Ascending aorta (tissue), 2 donors: Measurements from ENCODE around the gene IFIT1B. TPM values are rescaled to one million over a fixed set of nuclear protein-coding genes. Genes with fewer than 3 reads are reported as not detected.
A peak's percentile ranks its signal among the peaks of the same experiment; 100 is the strongest.

Experiments
- DNase-seq, 2 donors: peaks; one replicate each; pipeline ENCODE4 v3.0.0-alpha.2; 2019; ENCODE audit warnings: low spot score in 2 of 2
- H3K27ac ChIP-seq, 2 donors: fragments of 200-600 bp; sonication (generic); one replicate each; pipeline ENCODE4 v1.5.1; 2016 to 2017; ENCODE audit warnings: mild to moderate bottlenecking in 1 of 2
- H3K27me3 ChIP-seq: fragments of 200-600 bp; sonication (generic); one replicate; pipeline ENCODE4 v1.5.1; 2017
- H3K36me3 ChIP-seq, 2 donors: fragments of 200-600 bp; sonication (generic); one replicate each; pipeline ENCODE4 v1.5.1; 2016
- H3K4me1 ChIP-seq, 2 donors: fragments of 200-600 bp; sonication (generic); one replicate each; pipeline ENCODE4 v1.5.1; 2016 to 2017; ENCODE audit warnings: mild to moderate bottlenecking in 1 of 2
- H3K4me3 ChIP-seq, 2 donors: fragments of 200-600 bp; sonication (generic); one replicate each; pipeline ENCODE4 v1.5.1; 2016 to 2017; ENCODE audit warnings: mild to moderate bottlenecking in 1 of 2
- H3K9me3 ChIP-seq, 2 donors: fragments of 200-600 bp; sonication (generic); one replicate each; pipeline ENCODE4 v1.5.1; 2016
- CTCF ChIP-seq, 3 experiments: fragments of 200-600 bp in 2 of 3; fragments of 450-650 bp in 1 of 3; sonication (generic) in 2 of 3; IDR thresholded peaks; one replicate each; pipeline ENCODE4 v1.5.1; 2016 to 2019; ENCODE audit warnings: antibody characterized with exemption in 3 of 3, mild to moderate bottlenecking in 1 of 3, moderate library complexity in 1 of 3
- intact Hi-C: fragments of 100-400 bp; cut with DNase I; formaldehyde crosslinking; loops from one replicate; pipeline ENCODE4 v1.15.1; 2023
- total RNA-seq: library from RNA; depleted of rRNA; stranded (reverse); fragments of >200 nt; gene quantifications from one replicate; pipeline ENCODE4 v1.1.0, GENCODE V29; 2016

The IFIT1B gene
- total RNA-seq, 1 donor from 2014 or later: not detected

GRCh38 chr10:89332123-89332633 is 45.7 kb upstream of the IFIT1B start:
- no peaks in the 10 kb centered on the region for H3K27me3 ChIP-seq
- DNase-seq: no peak
- TF ChIP-seq CTCF (IDR thresholded peaks at IDR 0.05): no peak
- intact Hi-C loops: no loop called here
- H3K4me3 ChIP-seq: peak overlapping the region; percentile 42 to 60
- no peaks in the 10 kb centered on the region for H3K36me3 ChIP-seq
- H3K4me1 ChIP-seq: peaks cover 6 to 29% of the 10 kb centered on the region in 2 donors
- peak overlapping the region; percentile 66 to 72 for H3K27ac ChIP-seq
- H3K9me3 ChIP-seq: no peaks in the 10 kb centered on the region

- Histone ChIP-seq H3K27me3 (no peaks in the 10 kb centered on the region), H3K36me3 (peaks cover 12 to 20% of the 10 kb centered on the region in 2 donors), H3K9me3 (no peaks in the 10 kb centered on the region), H3K4me1 (peaks cover 6 to 16% of the 10 kb centered on the region in 2 donors), H3K4me3 (no peak overlapping the region), H3K27ac (no peak overlapping the region)
- intact Hi-C loops: no loop called here
- DNase-seq: no peak
- TF ChIP-seq CTCF (IDR thresholded peaks at IDR 0.05): no peak
These were observed 42.6 kb upstream of the IFIT1B start for GRCh38 chr10:89335226-89335625.

GRCh38 chr10:89336241-89336640 is 41.6 kb upstream of the IFIT1B start:
- Histone ChIP-seq H3K9me3 (no peaks in the 10 kb centered on the region), H3K4me3 (no peak overlapping the region), H3K27ac (no peak overlapping the region), H3K27me3 (no peaks in the 10 kb centered on the region), H3K4me1 (peaks cover 6 to 14% of the 10 kb centered on the region in 2 donors), H3K36me3 (peaks cover 12 to 20% of the 10 kb centered on the region in 2 donors)
- no peak for DNase-seq
- TF ChIP-seq CTCF (IDR thresholded peaks at IDR 0.05): no peak
- intact Hi-C loops: no loop called here

GRCh38 chr10:89337484-89337883 is 40.4 kb upstream of the IFIT1B start:
- Histone ChIP-seq H3K4me3 (no peak overlapping the region), H3K9me3 (no peaks in the 10 kb centered on the region), H3K27me3 (no peaks in the 10 kb centered on the region), H3K4me1 (peaks cover 6 to 11% of the 10 kb centered on the region in 2 donors), H3K36me3 (peaks cover 12 to 20% of the 10 kb centered on the region in 2 donors), H3K27ac (no peak overlapping the region)
- TF ChIP-seq CTCF (IDR thresholded peaks at IDR 0.05): no peak
- intact Hi-C loops: no loop called here
- no peak for DNase-seq

GRCh38 chr10:89338713-89339112 is 39.1 kb upstream of the IFIT1B start:
- Histone ChIP-seq H3K4me3 (no peak overlapping the region), H3K27me3 (no peaks in the 10 kb centered on the region), H3K9me3 (no peaks in the 10 kb centered on the region), H3K27ac (no peak overlapping the region), H3K4me1 (peaks cover 4% of the 10 kb centered on the region in 2 donors), H3K36me3 (peaks cover 12 to 20% of the 10 kb centered on the region in 2 donors)
- no peak for DNase-seq
- TF ChIP-seq CTCF (IDR thresholded peaks at IDR 0.05): no peak
- intact Hi-C loops: no loop called here

GRCh38 chr10:89339875-89340274 is 38.0 kb upstream of the IFIT1B start:
- Histone ChIP-seq H3K36me3 (peaks cover 12 to 20% of the 10 kb centered on the region in 2 donors), H3K4me3 (no peak overlapping the region), H3K27ac (no peak overlapping the region), H3K4me1 (no peaks in the 10 kb centered on the region), H3K9me3 (no peaks in the 10 kb centered on the region), H3K27me3 (no peaks in the 10 kb centered on the region)
- intact Hi-C loops: no loop called here
- no peak for TF ChIP-seq CTCF (IDR thresholded peaks at IDR 0.05)
- DNase-seq: no peak
